SK-N-SH (cell line): Measurements from ENCODE around the gene HOMER2. TPM values are rescaled to one million over a fixed set of nuclear protein-coding genes. Genes with fewer than 3 reads are reported as not detected.
"Not testable (repeated sequence)": the region's sequence is repeated elsewhere in the genome, so short reads cannot be mapped to it uniquely, and the experiment has no call there.

Source experiments
- CTCF ChIA-PET: fragments of 300-600, 350-600 bp; formaldehyde crosslinking; extraction: SDS; loops from one replicate; lab custom pipeline; 2021; lab: Yijun Ruan, JAX
- POLR2A ChIA-PET: fragments of 350-600 bp; sonication (Branson Sonifier 250); formaldehyde crosslinking; extraction: SDS; loops from one replicate; lab custom pipeline; 2020; ENCODE audit warnings: antibody characterized with exemption, inconsistent platforms; lab: Yijun Ruan, JAX
- DNase-seq: peaks from one replicate; pipeline ENCODE4 v3.0.0; 2012
- H2AFZ ChIP-seq: fragments of 200-600 bp; sonication (generic); 2 replicates; pipeline ENCODE4 v1.8.1; 2016; ENCODE audit warnings: antibody characterized with exemption, mild to moderate bottlenecking, low read depth
- H3F3A ChIP-seq: fragments of 200-600 bp; sonication (generic); replicated peaks from 2 replicates; pipeline ENCODE3; 2016; ENCODE audit warnings: antibody characterized with exemption, mild to moderate bottlenecking; ENCODE audit not compliant: insufficient read depth
- H3K27ac ChIP-seq, 2 experiments: fragments of 200-500 bp in 1 of 2; fragments of 200-600 bp in 1 of 2; sonication (Bioruptor generic) in 1 of 2; sonication (generic), shearing (Covaris generic) in 1 of 2; 2 replicates each; pipeline versions ENCODE4 v1.5.1 to v1.6.1; 2014 to 2016; ENCODE audit warnings: low read depth in 2 of 2, inconsistent platforms in 1 of 2, low read length in 1 of 2, mild to moderate bottlenecking in 1 of 2, mixed read lengths in 1 of 2
- H3K27me3 ChIP-seq: fragments of 200-600 bp; sonication (generic), shearing (Covaris generic); 2 replicates; pipeline ENCODE4 v1.6.1; 2016; ENCODE audit warnings: mixed run types; ENCODE audit not compliant: insufficient read depth
- H3K36me3 ChIP-seq, 2 experiments: fragments of 200-500 bp in 1 of 2; fragments of 200-600 bp in 1 of 2; sonication (Bioruptor generic) in 1 of 2; sonication (generic) in 1 of 2; replicated peaks in 1 of 2; 2 replicates each; pipeline versions ENCODE3 to v1.5.1; 2014 to 2016; ENCODE audit warnings: low read length in 1 of 2, mild to moderate bottlenecking in 1 of 2; ENCODE audit not compliant: insufficient read depth in 2 of 2, control insufficient read depth in 1 of 2
- H3K4me1 ChIP-seq, 2 experiments: fragments of 200-500 bp in 1 of 2; fragments of 200-600 bp in 1 of 2; sonication (Bioruptor generic) in 1 of 2; sonication (generic), shearing (Covaris generic) in 1 of 2; 2 replicates each; pipeline versions ENCODE4 v1.5.1 to v1.6.1; 2014 to 2016; ENCODE audit warnings: low read depth in 1 of 2, low read length in 1 of 2, mixed run types in 1 of 2; ENCODE audit not compliant: insufficient read depth in 2 of 2, control insufficient read depth in 1 of 2
- H3K4me2 ChIP-seq: fragments of 200-600 bp; sonication (generic), shearing (Covaris generic); 2 replicates; pipeline ENCODE4 v1.6.1; 2017; ENCODE audit warnings: mixed run types
- H3K4me3 ChIP-seq, 2 experiments: fragments of 200-500 bp in 1 of 2; fragments of 200-600 bp in 1 of 2; sonication (Bioruptor generic) in 1 of 2; sonication (generic), shearing (Covaris generic) in 1 of 2; 2 replicates each; pipeline versions ENCODE4 v1.5.1 to v1.8.1; 2014 to 2016; ENCODE audit warnings: low read depth in 2 of 2, inconsistent platforms in 1 of 2, low read length in 1 of 2, mild to moderate bottlenecking in 1 of 2, mixed read lengths in 1 of 2, moderate library complexity in 1 of 2
- H3K79me2 ChIP-seq: fragments of 200-600 bp; sonication (generic); 2 replicates; pipeline ENCODE4 v1.8.1; 2017; ENCODE audit warnings: mild to moderate bottlenecking; ENCODE audit not compliant: insufficient read depth
- H3K9ac ChIP-seq: fragments of 200-600 bp; sonication (generic); 2 replicates; pipeline ENCODE4 v1.6.1; 2017; ENCODE audit warnings: mixed run types
- H3K9me2 ChIP-seq: fragments of 200-600 bp; sonication (generic); 2 replicates; pipeline ENCODE4 v1.6.1; 2017; ENCODE audit warnings: mixed run types
- H3K9me3 ChIP-seq: fragments of 200-600 bp; sonication (generic); 2 replicates; pipeline ENCODE4 v1.6.1; 2017; ENCODE audit warnings: mixed run types, mild to moderate bottlenecking, moderate library complexity
- H4K20me1 ChIP-seq: fragments of 200-600 bp; sonication (generic); 2 replicates; pipeline ENCODE4 v1.6.1; 2017; ENCODE audit warnings: mild to moderate bottlenecking, mixed run types; ENCODE audit not compliant: insufficient read depth
- EZH2phosphoT487 ChIP-seq: fragments of 200-600 bp; sonication (generic); IDR thresholded peaks from 2 replicates; pipeline ENCODE4 v1.6.1; 2017; ENCODE audit warnings: low read depth, mixed run types, mild to moderate bottlenecking, antibody characterized with exemption, moderate library complexity, borderline replicate concordance
- MEF2A ChIP-seq: IDR thresholded peaks from 2 replicates; pipeline ENCODE4 v1.4.0; 2012; ENCODE audit warnings: low read depth, borderline replicate concordance
- POLR2AphosphoS5 ChIP-seq: IDR thresholded peaks from 2 replicates; pipeline ENCODE4 v1.6.1; 2012; ENCODE audit warnings: low read depth, low read length
- RAD21 ChIP-seq: IDR thresholded peaks from 2 replicates; pipeline ENCODE4 v1.6.1; 2012; ENCODE audit warnings: mild to moderate bottlenecking, low read length
- RXRA ChIP-seq: IDR thresholded peaks from 2 replicates; pipeline ENCODE4 v1.4.0; 2012; ENCODE audit warnings: low read depth, mild to moderate bottlenecking, borderline replicate concordance
- SIN3A ChIP-seq: IDR thresholded peaks from 2 replicates; pipeline ENCODE4 v1.6.1; 2012; ENCODE audit warnings: low read depth, mild to moderate bottlenecking, low read length, moderate library complexity, borderline replicate concordance
- SMC3 ChIP-seq: IDR thresholded peaks from 2 replicates; pipeline ENCODE4 v1.6.1; 2012; ENCODE audit warnings: low read depth, low read length, improper control_type of control experiment
- TAF1 ChIP-seq: IDR thresholded peaks from 2 replicates; pipeline ENCODE4 v1.6.1; 2012; ENCODE audit warnings: low read depth, mild to moderate bottlenecking, low read length, moderate library complexity, borderline replicate concordance
- WGBS: methylation state at CpG from one replicate; pipeline ENCODE4 v1.1.6; 2017; ENCODE audit warnings: low lambda C conversion rate; 5-methylcytosine and 5-hydroxymethylcytosine counted together
- polyA plus RNA-seq, 3 experiments: library from polyadenylated mRNA; depleted of rRNA; stranded (reverse); fragments of >200 nt; gene quantifications; 2 replicates each; pipeline ENCODE4 v1.2.3, GENCODE V29; 2012
- TF ChIP-seq, protein P1 (sequence below): fragments of 150-350 bp; IDR thresholded peaks from 2 replicates; pipeline ENCODE4 v1.6.1; 2017; ENCODE audit warnings: antibody characterized with exemption, low read length, low read depth, borderline replicate concordance
- TF ChIP-seq, protein P2 (sequence below): IDR thresholded peaks from 2 replicates; pipeline ENCODE4 v1.4.0; 2012; ENCODE audit warnings: low read depth, borderline replicate concordance
- TF ChIP-seq, protein P3 (sequence below): IDR thresholded peaks from 2 replicates; pipeline ENCODE4; 2012
- TF ChIP-seq, protein P4 (sequence below): fragments of 150-350 bp; IDR thresholded peaks from 2 replicates; pipeline ENCODE4 v1.6.1; 2016; ENCODE audit warnings: mild to moderate bottlenecking, low read depth, low read length

Gene HOMER2
- polyA plus RNA-seq, 1 of the 3 experiments (the other 2 are of a cell fraction), result 7.3 TPM

DNA sequence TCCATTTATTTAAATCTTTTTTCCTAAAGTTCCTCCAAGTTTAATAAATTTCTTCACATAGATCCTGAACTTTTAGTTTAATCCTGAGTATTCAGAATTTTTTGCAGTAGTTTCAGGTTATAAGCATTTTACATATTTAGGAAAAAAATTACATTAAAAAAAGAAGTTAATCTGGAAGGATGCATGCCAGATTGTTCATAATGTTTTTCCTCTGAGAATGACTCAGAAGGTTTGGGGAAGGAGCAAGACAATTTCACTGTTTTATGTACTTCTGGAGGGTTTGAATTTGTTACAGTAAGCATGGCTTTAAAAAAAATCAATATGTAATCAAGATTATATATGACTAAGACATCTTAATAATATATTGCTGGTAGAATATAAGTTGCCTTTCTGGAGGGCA lies 130.7 kb downstream of the HOMER2 start:
- H2AFZ ChIP-seq, DNase-seq, H3K4me1 ChIP-seq, H3K27me3 ChIP-seq, H4K20me1 ChIP-seq, H3K79me2 ChIP-seq, POLR2A ChIA-PET, H3K4me3 ChIP-seq, H3K9ac ChIP-seq, H3K9me2 ChIP-seq, H3K9me3 ChIP-seq: not testable (repeated sequence)
- peak overlapping the region in 1 of 2 experiments; percentile 55; a peak in 2 of 4 replicates for H3K27ac ChIP-seq
- CTCF ChIA-PET, result interaction anchor here (0.7 kb wide), 1 partner anchor 179 kb away, joined by 3 read pairs; no protein-coding TSS in a partner anchor
- peak overlapping the region; percentile 0; the same call in 1 of the 2 replicates for H3K4me2 ChIP-seq
- H3F3A ChIP-seq, result peaks cover 18% of the 10 kb centered on the region
- H3K36me3 ChIP-seq, result peaks cover 37 to 66% of the 10 kb centered on the region in 2 experiments

DNA sequence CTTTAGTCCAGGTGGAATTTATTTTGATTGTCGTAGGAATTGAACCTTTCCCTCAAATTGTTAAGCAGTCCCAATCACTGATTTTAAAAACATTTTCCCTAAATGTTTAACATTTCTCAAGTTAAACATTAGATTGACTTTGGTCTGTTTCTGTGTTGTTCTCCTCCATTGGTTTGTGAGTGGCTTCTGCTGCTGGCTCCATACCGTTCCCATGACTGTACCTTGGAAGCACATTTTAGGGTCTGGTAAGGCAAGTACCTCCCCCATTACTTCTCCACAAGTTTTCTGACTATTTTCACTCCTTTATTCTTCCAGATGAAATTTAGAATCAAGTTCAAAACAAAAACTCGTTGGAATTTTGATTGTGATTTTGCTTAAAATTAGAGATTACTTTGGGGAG lies 131.1 kb downstream of the HOMER2 start:
- CTCF ChIA-PET, H3K9ac ChIP-seq, POLR2A ChIA-PET, H2AFZ ChIP-seq, H3K79me2 ChIP-seq, H3K9me3 ChIP-seq, DNase-seq, H3K4me3 ChIP-seq, H3K27me3 ChIP-seq, H4K20me1 ChIP-seq, H3K9me2 ChIP-seq, H3K4me1 ChIP-seq: not testable (repeated sequence)
- peak overlapping the region in 1 of 2 experiments; percentile 55; a peak in 2 of 4 replicates for H3K27ac ChIP-seq
- 65% methylated on average over 3 of the region's 3 CpGs for WGBS
- H3K36me3 ChIP-seq, result peaks cover 36 to 66% of the 10 kb centered on the region in 2 experiments
- H3F3A ChIP-seq, result peaks cover 18% of the 10 kb centered on the region
- H3K4me2 ChIP-seq, result 0 out of 2 replicates have a peak overlapping the region, but pooled peaks have one; percentile 0

DNA sequence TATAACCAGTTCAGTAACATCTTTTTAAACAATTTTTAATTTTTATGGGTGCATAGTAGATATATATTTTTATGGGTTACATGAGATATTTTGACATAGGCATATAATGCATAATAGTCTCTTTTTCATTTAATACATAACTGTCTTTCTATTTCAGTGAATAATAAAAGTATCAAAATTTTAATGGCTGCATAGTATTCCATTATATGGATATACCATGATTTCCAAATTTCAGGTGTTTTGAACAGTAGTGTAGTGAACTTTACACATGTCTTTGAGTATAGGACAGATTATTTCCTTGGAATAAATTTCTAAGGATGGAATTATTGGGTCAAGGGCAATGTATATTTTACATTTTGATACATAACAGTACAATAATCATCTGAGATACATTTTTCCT lies 132.4 kb downstream of the HOMER2 start:
- Histone ChIP-seq H3K27me3 (no peaks in the 10 kb centered on the region), H3K4me1 (0 out of 4 replicates have a peak, but pooled peaks cover 0 to 5% of the 10 kb centered on the region in 2 experiments), H3K36me3 (peaks cover 40 to 63% of the 10 kb centered on the region in 2 experiments), H3K9me2 (no peaks in the 10 kb centered on the region), H2AFZ (no peak overlapping the region), H3K79me2 (peaks cover 15% of the 10 kb centered on the region; the same call in 1 of the 2 replicates), H3K27ac (no peak overlapping the region), H3F3A (peaks cover 18% of the 10 kb centered on the region), H3K9me3 (no peaks in the 10 kb centered on the region), H3K4me2 (no peak overlapping the region), H4K20me1 (no peaks in the 10 kb centered on the region), H3K9ac (no peak overlapping the region), H3K4me3 (no peak overlapping the region)
- CTCF ChIA-PET, result no interaction called here
- no peak for DNase-seq
- no peak for TF ChIP-seq EZH2phosphoT487
- TF ChIP-seq RAD21, result no peak
- POLR2A ChIA-PET, result no interaction called here

DNA sequence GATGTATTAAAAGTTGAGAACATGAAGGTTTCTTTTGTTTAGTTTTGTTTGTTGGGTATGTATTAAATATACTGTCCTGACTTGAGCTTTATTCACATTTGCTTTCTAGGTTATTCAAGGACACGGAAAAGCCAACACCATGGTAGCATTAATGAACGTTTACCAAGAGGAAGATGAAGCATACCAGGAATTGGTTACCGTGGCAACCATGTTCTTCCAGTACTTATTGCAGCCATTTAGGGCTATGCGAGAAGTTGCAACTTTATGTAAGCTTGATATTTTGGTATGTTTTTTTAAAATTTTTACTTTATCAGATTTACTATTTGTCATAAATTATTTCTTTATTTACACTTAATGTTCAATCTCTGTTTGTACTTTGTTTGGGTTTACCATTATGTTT lies 139.5 kb downstream of the HOMER2 start:
- Histone ChIP-seq H4K20me1 (no peaks in the 10 kb centered on the region), H3K79me2 (peaks cover 57% of the 10 kb centered on the region), H3K4me3 (no peak overlapping the region), H3K4me2 (no peak overlapping the region), H3K4me1 (peaks cover 7 to 9% of the 10 kb centered on the region in 2 experiments; a peak in 2 of 4 replicates), H3K9me2 (no peaks in the 10 kb centered on the region), H3K27ac (no peak overlapping the region), H3K9ac (no peak overlapping the region), H3K27me3 (no peaks in the 10 kb centered on the region), H3F3A (peaks cover 5% of the 10 kb centered on the region), H3K9me3 (no peaks in the 10 kb centered on the region), H2AFZ (no peak overlapping the region), H3K36me3 (peaks cover 31 to 35% of the 10 kb centered on the region in 2 experiments)
- POLR2A ChIA-PET, result no interaction called here
- 90% methylated on average over 4 of the region's 4 CpGs for WGBS
- CTCF ChIA-PET, result interaction anchor here (0.6 to 1.3 kb wide), 4 partner anchors 36 to 273 kb away, joined by 3 to 4 read pairs (median 4); no protein-coding TSS in a partner anchor
- DNase-seq, result no peak
- TF ChIP-seq TAF1 (no peak), SIN3A (no peak), SMC3 (no peak), RAD21 (no peak), RXRA (no peak), MEF2A (no peak), POLR2AphosphoS5 (no peak)
- TF ChIP-seq, protein P1, sequence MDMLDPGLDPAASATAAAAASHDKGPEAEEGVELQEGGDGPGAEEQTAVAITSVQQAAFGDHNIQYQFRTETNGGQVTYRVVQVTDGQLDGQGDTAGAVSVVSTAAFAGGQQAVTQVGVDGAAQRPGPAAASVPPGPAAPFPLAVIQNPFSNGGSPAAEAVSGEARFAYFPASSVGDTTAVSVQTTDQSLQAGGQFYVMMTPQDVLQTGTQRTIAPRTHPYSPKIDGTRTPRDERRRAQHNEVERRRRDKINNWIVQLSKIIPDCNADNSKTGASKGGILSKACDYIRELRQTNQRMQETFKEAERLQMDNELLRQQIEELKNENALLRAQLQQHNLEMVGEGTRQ, result no peak
- TF ChIP-seq, protein P2, sequence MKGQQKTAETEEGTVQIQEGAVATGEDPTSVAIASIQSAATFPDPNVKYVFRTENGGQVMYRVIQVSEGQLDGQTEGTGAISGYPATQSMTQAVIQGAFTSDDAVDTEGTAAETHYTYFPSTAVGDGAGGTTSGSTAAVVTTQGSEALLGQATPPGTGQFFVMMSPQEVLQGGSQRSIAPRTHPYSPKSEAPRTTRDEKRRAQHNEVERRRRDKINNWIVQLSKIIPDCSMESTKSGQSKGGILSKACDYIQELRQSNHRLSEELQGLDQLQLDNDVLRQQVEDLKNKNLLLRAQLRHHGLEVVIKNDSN, result no peak
- TF ChIP-seq, protein P3, sequence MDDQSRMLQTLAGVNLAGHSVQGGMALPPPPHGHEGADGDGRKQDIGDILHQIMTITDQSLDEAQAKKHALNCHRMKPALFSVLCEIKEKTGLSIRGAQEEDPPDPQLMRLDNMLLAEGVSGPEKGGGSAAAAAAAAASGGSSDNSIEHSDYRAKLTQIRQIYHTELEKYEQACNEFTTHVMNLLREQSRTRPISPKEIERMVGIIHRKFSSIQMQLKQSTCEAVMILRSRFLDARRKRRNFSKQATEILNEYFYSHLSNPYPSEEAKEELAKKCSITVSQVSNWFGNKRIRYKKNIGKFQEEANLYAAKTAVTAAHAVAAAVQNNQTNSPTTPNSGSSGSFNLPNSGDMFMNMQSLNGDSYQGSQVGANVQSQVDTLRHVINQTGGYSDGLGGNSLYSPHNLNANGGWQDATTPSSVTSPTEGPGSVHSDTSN, result no peak
- TF ChIP-seq, protein P4, sequence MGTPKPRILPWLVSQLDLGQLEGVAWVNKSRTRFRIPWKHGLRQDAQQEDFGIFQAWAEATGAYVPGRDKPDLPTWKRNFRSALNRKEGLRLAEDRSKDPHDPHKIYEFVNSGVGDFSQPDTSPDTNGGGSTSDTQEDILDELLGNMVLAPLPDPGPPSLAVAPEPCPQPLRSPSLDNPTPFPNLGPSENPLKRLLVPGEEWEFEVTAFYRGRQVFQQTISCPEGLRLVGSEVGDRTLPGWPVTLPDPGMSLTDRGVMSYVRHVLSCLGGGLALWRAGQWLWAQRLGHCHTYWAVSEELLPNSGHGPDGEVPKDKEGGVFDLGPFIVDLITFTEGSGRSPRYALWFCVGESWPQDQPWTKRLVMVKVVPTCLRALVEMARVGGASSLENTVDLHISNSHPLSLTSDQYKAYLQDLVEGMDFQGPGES, result no peak
